ENCODE results near the gene EML4.

Gene EML4

DNA sequence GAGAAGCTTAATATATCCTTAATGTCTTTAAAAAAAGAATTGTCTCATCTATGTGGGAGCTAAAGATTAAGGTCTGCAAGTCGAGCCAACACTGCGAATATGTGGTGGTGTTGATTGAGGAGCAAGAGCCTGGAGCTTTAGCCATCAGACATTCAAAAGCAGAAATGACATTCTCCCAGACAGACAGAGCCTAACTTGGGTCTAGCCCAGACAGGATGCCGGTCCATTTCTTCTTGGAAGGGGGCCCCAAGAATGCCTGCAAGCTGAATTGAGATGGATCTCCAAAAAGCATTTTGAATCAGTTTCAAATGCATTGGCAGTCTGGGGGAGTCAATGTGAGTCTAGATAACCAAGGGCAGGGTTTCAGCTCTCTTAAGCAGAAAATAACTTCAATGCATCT is 30.1 kb upstream of the EML4 start:
- ChIA-PET POLR2A (no interaction called here), CTCF (interaction anchor here (1.1 to 1.5 kb wide), 3 partner anchors 11 to 45 kb away, joined by 3 to 6 read pairs (median 4); no protein-coding TSS in a partner anchor)
- no peak for DNase-seq (ENCODE audit: extremely low spot score)
- TF ChIP-seq, protein P1, sequence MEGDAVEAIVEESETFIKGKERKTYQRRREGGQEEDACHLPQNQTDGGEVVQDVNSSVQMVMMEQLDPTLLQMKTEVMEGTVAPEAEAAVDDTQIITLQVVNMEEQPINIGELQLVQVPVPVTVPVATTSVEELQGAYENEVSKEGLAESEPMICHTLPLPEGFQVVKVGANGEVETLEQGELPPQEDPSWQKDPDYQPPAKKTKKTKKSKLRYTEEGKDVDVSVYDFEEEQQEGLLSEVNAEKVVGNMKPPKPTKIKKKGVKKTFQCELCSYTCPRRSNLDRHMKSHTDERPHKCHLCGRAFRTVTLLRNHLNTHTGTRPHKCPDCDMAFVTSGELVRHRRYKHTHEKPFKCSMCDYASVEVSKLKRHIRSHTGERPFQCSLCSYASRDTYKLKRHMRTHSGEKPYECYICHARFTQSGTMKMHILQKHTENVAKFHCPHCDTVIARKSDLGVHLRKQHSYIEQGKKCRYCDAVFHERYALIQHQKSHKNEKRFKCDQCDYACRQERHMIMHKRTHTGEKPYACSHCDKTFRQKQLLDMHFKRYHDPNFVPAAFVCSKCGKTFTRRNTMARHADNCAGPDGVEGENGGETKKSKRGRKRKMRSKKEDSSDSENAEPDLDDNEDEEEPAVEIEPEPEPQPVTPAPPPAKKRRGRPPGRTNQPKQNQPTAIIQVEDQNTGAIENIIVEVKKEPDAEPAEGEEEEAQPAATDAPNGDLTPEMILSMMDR (IDR thresholded peaks at IDR 0.05; ENCODE audit: control extremely low read depth, extremely low read depth, low read depth, missing control alignments): no peak

DNA sequence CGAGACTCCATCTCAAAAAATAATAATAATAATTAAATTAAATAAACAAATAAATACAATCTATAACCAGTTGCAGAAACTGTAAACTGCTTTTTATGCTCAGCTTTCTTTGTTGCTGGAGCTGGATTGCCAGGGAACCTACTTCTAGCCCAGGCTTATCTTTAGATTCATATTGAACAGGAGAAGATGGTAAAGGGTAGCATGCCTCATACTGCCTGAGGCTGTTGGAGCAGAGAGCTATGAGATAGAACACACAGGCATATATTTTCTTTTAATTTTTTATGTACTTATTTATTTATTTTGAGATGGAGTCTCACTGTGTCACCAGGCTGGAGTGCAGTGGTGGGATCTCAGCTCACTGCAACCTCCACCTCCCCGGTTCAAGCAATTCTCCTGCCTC is 28.7 kb upstream of the EML4 start:
- no peak for DNase-seq (ENCODE audit: extremely low spot score)
- TF ChIP-seq, protein P1 (IDR thresholded peaks at IDR 0.05; ENCODE audit: control extremely low read depth, extremely low read depth, low read depth, missing control alignments): no peak
- POLR2A ChIA-PET: no interaction called here
- CTCF ChIA-PET: interaction anchor here (0.8 to 1.8 kb wide), 4 partner anchors 10 to 49 kb away, joined by 3 to 6 read pairs (median 3); no protein-coding TSS in a partner anchor

DNA sequence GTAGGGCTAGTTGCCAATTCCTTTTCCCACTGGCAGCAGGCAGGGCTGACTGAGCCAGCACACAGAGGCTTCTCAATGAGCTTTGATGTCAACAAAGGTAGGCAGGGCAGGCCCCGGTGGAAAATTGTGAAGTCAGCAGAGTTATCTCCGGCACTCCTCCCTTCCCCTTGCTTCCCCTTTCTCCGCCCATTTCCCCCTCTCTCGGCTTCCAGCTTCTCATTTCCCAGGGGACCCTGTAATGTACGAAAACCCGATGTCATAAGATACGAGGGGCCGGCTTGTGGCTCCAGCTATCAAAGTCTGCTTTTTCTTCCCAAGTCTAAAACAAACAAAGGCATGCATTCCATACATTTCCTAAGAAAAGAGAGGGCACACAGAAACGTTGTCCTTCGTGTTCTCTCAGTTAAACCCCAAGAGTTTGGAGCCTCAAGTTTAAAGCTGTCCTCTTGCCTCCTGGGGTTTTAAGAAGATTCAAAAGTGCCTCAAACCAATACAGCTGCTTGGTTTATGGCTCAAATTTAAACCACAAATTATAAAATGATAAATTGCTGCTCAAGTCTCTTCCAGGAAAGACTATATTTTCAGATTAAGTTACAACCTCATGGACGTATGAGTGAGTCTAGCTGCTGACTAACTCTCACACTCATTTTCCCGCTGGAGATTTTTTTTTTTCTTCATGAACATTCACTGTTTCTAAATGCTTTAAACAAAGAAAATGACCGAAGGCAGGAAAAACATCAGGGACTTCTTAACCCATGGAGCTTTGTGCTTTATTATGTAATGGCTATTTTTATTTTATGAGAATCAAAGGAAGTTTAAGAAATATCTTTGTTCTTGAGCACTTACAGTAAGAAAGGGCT is 27.2 kb upstream of the EML4 start:
- DNase-seq (ENCODE audit: extremely low spot score): no peak
- ChIA-PET POLR2A (no interaction called here), CTCF (interaction anchor here (0.8 to 2.4 kb wide), 9 partner anchors 9 to 51 kb away, joined by 3 to 11 read pairs (median 3); no protein-coding TSS in a partner anchor)
- TF ChIP-seq, protein P1 (IDR thresholded peaks at IDR 0.05; ENCODE audit: control extremely low read depth, extremely low read depth, low read depth, missing control alignments): no peak

DNA sequence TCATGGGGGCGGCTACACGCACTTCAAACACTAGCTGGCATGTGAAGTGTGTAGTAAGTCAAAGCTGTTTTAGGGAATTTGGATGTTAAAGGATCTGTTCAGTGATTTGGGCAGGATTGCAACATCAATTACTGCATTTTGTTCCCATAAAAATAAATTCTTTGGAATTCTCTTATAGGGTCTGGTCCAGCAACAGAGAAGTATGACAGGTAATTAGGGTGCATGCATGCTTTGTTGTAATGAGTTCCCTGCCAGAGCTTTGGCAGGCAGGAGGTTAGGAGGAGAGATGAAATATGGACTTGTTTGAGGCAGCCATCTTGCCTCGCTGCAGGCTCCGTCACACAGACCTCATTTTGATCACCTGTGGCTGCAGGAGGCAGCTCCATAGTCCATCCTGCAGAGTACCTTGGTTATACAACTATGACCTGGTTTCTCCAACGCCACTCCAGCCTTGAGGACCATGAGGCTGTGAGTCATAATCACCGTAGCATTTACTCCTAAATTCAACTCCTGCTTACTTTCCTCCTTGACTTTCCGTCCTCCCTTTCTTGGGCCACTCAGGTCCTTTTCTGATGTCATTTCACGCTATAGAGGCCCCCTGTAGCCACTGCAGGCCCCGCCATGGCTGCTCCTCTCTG is 26.5 kb upstream of the EML4 start:
- TF ChIP-seq, protein P1 (IDR thresholded peaks at IDR 0.05; ENCODE audit: control extremely low read depth, extremely low read depth, low read depth, missing control alignments): no peak
- POLR2A ChIA-PET: no interaction called here
- CTCF ChIA-PET: interaction anchor here (1.0 to 2.4 kb wide), 4 partner anchors 9 to 24 kb away, joined by 3 to 11 read pairs (median 4); no protein-coding TSS in a partner anchor

DNA sequence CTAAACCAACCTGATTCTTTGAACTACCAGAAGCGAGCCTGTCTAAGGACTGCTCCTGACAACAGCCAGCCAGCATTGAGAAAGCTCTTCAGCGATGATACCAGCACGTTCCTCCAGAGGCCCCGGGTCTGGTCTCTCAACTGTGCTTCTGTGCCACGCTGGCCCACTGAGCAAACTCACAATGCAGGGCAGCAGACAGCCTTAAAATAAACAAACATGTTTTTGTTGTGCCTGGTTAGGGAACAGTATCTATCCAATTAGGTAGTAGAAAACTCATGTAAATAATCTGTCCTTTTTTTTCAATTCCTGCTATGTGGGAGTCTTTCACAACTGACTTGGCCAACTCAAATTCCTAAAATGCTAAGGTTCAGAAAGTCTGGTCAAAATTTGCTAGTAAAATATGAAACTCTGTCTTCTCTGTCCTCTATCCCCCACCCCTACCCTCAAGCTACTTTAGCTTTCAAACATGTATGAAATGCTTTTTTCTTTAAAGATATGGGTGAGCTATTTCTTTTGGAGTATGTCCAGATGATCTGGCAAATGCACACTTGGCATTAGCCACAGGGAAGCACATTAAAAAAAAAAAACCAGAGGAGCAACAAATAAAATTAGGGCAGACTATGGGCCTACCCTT is 21.4 kb upstream of the EML4 start:
- no peak for DNase-seq (ENCODE audit: extremely low spot score)
- CTCF ChIA-PET: interaction anchor here (1.0 to 1.8 kb wide), 3 partner anchors 15 to 29 kb away, joined by 3 to 6 read pairs (median 4); no protein-coding TSS in a partner anchor
- POLR2A ChIA-PET: no interaction called here
- TF ChIP-seq, protein P1 (IDR thresholded peaks at IDR 0.05; ENCODE audit: control extremely low read depth, extremely low read depth, low read depth, missing control alignments): no peak

More for the DNA sequence above, 26.5 kb upstream of the EML4 start:
- DNase-seq (ENCODE audit: extremely low spot score): no peak

DNA sequence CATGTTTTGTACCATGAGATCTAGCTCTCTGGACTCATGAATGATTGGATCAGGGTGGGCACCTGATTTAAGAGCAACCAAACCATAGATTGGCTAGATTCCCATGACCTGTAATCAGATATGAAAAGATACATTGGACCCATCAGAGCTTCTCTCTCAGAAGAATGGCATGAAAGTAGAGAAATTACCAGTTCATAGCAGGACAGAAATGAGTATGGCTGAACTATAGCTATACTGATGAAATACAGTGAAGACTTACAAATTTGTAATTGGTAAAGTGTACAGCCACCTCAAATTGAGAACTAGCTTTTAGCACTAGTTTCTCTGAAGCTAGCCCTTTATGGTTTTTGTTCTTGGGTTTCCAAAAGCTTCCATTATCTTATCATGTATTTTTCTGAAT is 19.0 kb upstream of the EML4 start:
- no peak for DNase-seq (ENCODE audit: extremely low spot score)
- CTCF ChIA-PET: interaction anchor here (0.9 to 1.3 kb wide), 4 partner anchors 10 to 24 kb away, joined by 3 to 6 read pairs (median 4); no protein-coding TSS in a partner anchor
- TF ChIP-seq, protein P1 (IDR thresholded peaks at IDR 0.05; ENCODE audit: control extremely low read depth, extremely low read depth, low read depth, missing control alignments): no peak
- POLR2A ChIA-PET: no interaction called here

Data from GM10248 (cell line).